ENCODE measurements around the gene COL5A1. TPM values are rescaled to one million over a fixed set of nuclear protein-coding genes. Genes with fewer than 3 reads are reported as not detected.

COL5A1 gene
- total RNA-seq, 4 donors from 2014 or later, result 8.4 to 14.7 (median 11.3) TPM

DNA sequence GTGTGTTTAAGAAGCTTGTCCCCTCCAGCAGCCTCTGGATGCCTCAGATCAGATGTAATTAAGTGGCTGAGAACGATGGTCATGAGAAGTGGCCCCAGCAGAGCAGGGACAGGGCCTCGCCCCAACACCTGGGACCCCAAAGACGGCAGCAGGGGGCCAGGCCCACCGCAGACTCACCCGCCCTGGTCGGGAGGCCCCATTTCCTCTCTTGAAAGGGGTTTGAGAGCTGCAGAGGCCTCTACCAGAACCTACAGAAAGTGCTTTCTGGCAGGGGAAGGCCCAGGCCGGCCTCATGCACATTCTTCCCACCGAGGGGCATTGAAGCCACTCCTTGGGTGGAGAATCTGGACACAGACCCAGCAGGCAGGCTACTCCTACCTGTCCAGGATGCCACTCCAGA is 153.8 kb downstream of the COL5A1 start:
- no peak for DNase-seq (ENCODE audit: low spot score in 2 of 2)
- intact Hi-C loops (cut with DNase I; ENCODE audit: low total_unique reads), result no loop called here
- no peak for TF ChIP-seq POLR2A (IDR thresholded peaks at IDR 0.05)
- TF ChIP-seq, protein P1, sequence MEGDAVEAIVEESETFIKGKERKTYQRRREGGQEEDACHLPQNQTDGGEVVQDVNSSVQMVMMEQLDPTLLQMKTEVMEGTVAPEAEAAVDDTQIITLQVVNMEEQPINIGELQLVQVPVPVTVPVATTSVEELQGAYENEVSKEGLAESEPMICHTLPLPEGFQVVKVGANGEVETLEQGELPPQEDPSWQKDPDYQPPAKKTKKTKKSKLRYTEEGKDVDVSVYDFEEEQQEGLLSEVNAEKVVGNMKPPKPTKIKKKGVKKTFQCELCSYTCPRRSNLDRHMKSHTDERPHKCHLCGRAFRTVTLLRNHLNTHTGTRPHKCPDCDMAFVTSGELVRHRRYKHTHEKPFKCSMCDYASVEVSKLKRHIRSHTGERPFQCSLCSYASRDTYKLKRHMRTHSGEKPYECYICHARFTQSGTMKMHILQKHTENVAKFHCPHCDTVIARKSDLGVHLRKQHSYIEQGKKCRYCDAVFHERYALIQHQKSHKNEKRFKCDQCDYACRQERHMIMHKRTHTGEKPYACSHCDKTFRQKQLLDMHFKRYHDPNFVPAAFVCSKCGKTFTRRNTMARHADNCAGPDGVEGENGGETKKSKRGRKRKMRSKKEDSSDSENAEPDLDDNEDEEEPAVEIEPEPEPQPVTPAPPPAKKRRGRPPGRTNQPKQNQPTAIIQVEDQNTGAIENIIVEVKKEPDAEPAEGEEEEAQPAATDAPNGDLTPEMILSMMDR (IDR thresholded peaks at IDR 0.05), result no peak
- no peak overlapping the region for H3K4me3 ChIP-seq (ENCODE audit: low read depth, poor library complexity, severe bottlenecking)
- 78 to 82% methylated on average over 8 of the region's 8 CpGs for WGBS, 2 donors

DNA sequence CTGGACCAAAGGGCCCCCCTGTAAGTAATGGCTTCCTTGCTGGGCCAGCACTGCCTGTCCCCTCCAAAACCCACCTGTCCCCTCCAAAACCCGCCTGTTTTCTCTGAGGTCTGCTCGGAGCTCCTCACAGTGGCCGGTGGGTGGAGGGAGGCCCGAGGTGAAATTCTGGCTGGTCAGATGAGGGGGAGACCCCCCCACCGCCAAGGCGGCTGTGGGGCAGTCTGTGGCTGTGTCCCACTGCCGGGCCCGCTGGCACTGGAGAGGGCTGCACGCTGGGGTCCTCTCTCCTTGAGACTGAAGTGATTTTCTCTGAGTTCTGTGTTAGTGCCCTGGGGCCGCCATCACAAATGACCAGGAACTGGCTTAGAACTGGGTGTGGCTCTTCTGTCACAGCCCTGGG is 155.3 kb downstream of the COL5A1 start:
- 79 to 98% methylated on average over 10 of the region's 10 CpGs for WGBS, 2 donors
- TF ChIP-seq, protein P1 (IDR thresholded peaks at IDR 0.05), result no peak
- TF ChIP-seq POLR2A (IDR thresholded peaks at IDR 0.05), result no peak
- H3K4me3 ChIP-seq (ENCODE audit: low read depth, poor library complexity, severe bottlenecking), result no peak overlapping the region
- no peak for DNase-seq (ENCODE audit: low spot score in 2 of 2)
- intact Hi-C loops (cut with DNase I; ENCODE audit: low total_unique reads), result no loop called here

DNA sequence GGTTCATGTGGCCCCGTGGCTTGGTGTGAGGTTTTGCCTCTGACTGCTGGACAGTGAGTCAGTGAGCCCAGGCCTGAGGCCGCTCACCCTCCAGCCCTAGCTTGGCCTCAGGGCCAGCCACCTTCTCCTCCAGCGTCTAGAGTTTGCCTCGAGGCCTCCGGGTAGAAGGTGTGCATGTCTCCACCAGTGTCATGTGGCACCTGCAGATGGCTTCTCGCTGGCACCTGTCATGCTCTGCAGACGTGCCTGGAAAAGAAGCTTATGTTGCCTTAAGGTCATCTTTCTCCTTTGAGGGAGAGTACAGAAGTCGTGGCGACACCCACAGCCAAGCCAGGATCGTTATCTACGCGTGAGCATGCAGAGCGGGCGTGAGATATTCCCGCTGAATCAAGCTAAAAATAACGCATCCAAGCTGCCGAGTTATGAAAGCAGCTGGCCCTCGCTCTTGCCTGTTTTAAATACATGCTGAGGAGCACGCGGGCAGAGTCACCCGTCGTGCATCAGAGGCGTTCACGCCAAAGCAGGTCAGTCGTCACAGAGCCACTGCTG is 159.3 kb downstream of the COL5A1 start:
- intact Hi-C loops (cut with DNase I; ENCODE audit: low total_unique reads), result no loop called here
- WGBS, 2 donors, result 76 to 81% methylated on average over 25 of the region's 25 CpGs
- no peak overlapping the region for H3K4me3 ChIP-seq (ENCODE audit: low read depth, poor library complexity, severe bottlenecking)
- TF ChIP-seq, protein P1 (IDR thresholded peaks at IDR 0.05), result no peak
- no peak for TF ChIP-seq POLR2A (IDR thresholded peaks at IDR 0.05)
- DNase-seq (ENCODE audit: low spot score in 2 of 2), result no peak

DNA sequence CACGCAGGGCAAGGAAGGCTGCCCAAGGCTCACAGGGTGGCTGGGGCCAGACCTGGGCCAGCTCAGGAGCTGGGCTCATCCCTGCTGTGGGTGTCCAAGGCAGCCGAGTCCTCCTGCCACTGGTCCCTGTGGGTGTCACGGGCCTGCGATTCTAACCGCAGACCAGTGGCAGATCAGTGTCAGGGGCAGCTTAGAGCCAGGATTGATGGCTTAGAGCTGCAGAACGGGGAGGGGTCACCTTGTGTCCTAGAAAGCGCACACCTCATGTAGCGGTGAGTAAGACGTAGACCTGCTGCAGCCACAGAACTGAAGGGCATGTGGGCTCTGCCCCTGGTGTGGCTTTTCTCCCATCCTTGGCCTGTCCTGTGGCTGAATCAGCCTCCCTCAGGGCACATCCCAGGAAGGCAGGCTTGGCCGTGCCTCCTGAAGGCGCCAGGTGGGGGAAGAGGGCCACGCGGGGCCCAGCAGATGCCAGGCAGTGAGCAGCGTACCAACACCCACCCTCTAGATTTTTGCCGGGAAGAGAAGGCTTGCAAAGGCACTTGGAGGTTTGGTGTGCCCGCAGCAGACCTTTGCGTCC is 160.7 kb downstream of the COL5A1 start:
- H3K4me3 ChIP-seq (ENCODE audit: low read depth, poor library complexity, severe bottlenecking), result no peak overlapping the region
- intact Hi-C loops (cut with DNase I; ENCODE audit: low total_unique reads), result no loop called here
- 83 to 86% methylated on average over 13 to 14 of the region's 17 CpGs for WGBS, 2 donors
- TF ChIP-seq POLR2A (IDR thresholded peaks at IDR 0.05), result no peak
- TF ChIP-seq, protein P1 (IDR thresholded peaks at IDR 0.05), result no peak
- no peak for DNase-seq (ENCODE audit: low spot score in 2 of 2)

DNA sequence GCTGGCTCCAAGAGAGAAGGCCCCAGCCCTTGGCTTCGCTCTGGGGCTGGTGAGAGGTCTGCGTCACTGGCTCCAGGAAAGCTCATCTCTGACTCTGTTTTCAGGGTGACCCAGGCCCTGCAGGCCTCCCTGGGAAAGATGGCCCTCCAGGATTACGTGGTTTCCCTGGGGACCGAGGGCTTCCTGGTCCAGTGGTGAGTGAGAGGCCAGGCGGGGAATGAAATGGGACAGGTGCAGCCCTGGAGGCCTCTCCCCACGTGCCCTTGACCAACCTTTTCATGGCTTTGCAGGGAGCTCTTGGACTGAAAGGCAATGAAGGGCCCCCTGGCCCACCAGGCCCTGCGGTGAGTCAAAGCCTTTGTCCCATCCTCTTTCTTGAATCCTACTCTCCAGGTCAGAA is 163.3 kb downstream of the COL5A1 start:
- no peak for DNase-seq (ENCODE audit: low spot score in 2 of 2)
- TF ChIP-seq POLR2A (IDR thresholded peaks at IDR 0.05), result no peak
- TF ChIP-seq, protein P1 (IDR thresholded peaks at IDR 0.05), result no peak
- intact Hi-C loops (cut with DNase I; ENCODE audit: low total_unique reads), result no loop called here
- H3K4me3 ChIP-seq (ENCODE audit: low read depth, poor library complexity, severe bottlenecking), result no peak overlapping the region
- WGBS, 2 donors, result 97% methylated on average over 6 to 7 of the region's 7 CpGs
